Measurements from ENCODE around the gene PKNOX2. TPM values are rescaled to one million over a fixed set of nuclear protein-coding genes. Genes with fewer than 3 reads are reported as not detected.

The PKNOX2 gene
- total RNA-seq, 2 experiments from 2014 or later, result not detected

DNA sequence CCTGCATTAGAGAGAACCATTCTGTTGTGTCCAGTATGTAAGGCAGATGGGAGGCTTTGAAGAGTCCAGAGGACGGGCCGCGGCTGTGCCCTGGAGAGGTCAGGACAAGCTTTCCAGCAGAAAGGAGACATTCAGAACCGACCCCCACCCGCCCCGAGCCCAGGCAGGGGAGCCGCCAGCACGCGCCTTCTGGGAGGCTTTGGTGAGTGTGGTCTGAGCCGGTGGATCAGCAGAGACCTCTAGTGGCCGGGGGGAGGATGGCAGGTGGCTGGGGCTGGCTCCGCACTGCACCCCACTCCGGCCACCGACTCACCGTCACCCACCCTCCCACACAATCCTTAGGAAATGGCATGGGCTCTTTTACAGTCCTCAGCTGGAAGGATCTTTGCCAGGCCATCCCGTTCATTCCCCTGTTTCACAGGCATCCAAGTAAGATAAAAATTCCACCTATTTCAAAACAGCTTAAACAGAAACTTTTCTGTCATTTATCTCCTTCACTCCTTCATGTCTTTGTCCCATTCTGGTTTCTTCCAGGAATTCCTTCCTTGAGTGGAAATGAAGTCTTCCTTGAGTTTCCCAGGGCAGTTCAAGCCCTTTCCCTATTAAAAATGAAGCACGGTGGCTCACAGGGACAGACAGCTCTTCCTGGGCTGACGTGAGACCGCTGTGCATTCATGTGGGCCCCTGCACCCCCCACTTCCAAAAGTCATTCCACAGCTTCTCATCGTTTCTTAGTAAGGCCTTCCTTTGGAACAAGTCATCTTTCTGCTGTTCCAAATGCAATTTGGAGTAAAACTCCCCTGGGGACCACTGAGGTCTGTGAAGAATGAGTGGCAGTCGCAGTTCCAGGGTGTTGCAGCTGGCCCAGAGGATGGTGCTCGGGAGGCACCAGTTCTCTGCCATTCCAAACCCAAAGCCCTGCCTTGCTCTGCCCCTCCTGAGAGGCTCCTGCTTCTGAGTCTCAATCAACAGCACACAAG lies 240.6 kb downstream of the PKNOX2 start:
- peaks cover 6% of the 10 kb centered on the region for H3K4me1 Mint-ChIP-seq (ENCODE audit: low read depth)
- ChIA-PET POLR2A (no interaction called here), CTCF (interaction anchor here (0.6 to 3.5 kb wide), 15 partner anchors 8 to 448 kb away, joined by 3 to 21 read pairs (median 5); no protein-coding TSS in a partner anchor)
- H3K27me3 Mint-ChIP-seq, result peaks cover 46% of the 10 kb centered on the region
- no peak overlapping the region for H3K27ac Mint-ChIP-seq
- no peaks in the 10 kb centered on the region for H3K36me3 Mint-ChIP-seq
- no peaks in the 10 kb centered on the region for H3K9me3 Mint-ChIP-seq
- intact Hi-C loops (cut with micrococcal nuclease), result loop anchor here (5.0 to 10.0 kb wide), 2 partner anchors 240 to 313 kb away; partner anchors contain the start of gene PKNOX2
- DNase-seq, result peak; percentile 79
- no peak overlapping the region for H3K4me3 Mint-ChIP-seq

DNA sequence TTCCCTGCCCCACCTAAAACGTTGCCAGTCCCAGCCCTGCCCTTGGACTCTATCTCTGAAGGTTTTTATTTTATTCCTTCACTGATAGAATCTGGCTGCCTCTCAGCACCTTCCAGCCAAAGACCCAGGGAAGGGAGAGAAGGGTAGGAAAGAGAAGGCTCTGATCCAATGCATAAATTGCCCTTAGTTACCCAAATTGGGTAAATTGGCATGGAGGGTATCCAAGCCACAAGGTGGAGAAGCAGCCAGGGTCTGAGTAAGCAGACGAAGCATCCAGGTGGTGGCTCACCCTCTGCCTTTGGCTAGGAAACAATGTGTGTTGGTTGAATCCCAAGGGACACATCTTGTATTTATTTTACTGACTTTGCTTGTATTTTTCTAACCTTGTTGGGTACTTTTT lies 242.5 kb downstream of the PKNOX2 start:
- ChIA-PET CTCF (interaction anchor here (0.6 kb wide), 1 partner anchor 176 kb away, joined by 3 read pairs; no protein-coding TSS in a partner anchor), POLR2A (no interaction called here)
- Mint-ChIP-seq H3K4me1 (ENCODE audit: low read depth) (peaks cover 6% of the 10 kb centered on the region), H3K4me3 (no peak overlapping the region), H3K27me3 (peaks cover 38% of the 10 kb centered on the region), H3K36me3 (no peaks in the 10 kb centered on the region), H3K27ac (no peak overlapping the region), H3K9me3 (no peaks in the 10 kb centered on the region)
- intact Hi-C loops (cut with micrococcal nuclease), result loop anchor here (5.0 to 10.0 kb wide), 2 partner anchors 242 to 315 kb away; partner anchors contain the start of gene PKNOX2
- DNase-seq, result no peak

DNA sequence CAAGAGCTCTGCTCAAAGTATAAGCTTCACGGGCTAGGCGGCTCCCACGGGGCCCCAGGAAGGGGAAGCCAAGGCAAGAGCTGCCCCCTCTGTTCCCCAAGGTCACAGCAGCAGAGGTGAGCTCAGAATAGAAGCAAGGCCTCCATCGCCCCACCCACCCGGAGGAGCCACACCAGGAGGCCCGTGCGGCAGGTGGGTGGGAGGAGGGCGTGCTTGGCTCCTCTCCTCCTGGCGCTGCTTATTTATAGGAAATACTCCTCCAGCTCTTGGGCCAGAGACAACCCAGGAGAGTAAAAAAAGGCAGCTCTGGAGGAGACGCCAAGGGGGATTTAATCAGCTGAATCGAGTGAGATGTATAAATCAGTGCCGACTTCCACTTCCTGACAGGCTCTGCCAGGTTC lies 243.8 kb downstream of the PKNOX2 start:
- Mint-ChIP-seq H3K36me3 (no peaks in the 10 kb centered on the region), H3K9me3 (no peaks in the 10 kb centered on the region), H3K4me1 (ENCODE audit: low read depth) (peaks cover 6% of the 10 kb centered on the region), H3K4me3 (no peak overlapping the region), H3K27ac (no peak overlapping the region), H3K27me3 (peaks cover 35% of the 10 kb centered on the region)
- no peak for DNase-seq
- POLR2A ChIA-PET, result no interaction called here
- CTCF ChIA-PET, result no interaction called here
- intact Hi-C loops (cut with micrococcal nuclease), result loop anchor here (5.0 to 10.0 kb wide), 2 partner anchors 244 to 316 kb away; partner anchors contain the start of gene PKNOX2

DNA sequence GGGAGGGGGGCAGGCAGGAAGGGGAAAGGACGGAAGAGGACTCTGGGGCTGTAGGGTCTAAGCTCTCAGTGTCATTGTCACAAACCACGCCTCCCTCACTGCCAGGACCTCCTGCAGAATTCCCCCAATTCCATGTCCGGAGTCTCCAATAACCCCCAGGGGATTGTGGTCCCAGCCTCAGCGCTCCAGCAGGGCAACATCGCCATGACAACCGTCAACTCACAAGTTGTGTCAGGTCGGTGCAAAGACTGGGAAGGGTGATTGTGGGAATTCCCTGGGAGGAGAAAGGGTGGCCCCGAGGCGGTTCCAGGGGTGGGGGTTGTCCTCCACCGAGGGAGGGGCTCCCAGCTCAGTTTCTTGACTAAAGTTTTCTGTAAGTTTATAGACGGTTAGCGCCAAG lies 245.5 kb downstream of the PKNOX2 start:
- POLR2A ChIA-PET, result no interaction called here
- H3K9me3 Mint-ChIP-seq, result no peaks in the 10 kb centered on the region
- H3K4me1 Mint-ChIP-seq (ENCODE audit: low read depth), result peaks cover 2% of the 10 kb centered on the region
- H3K36me3 Mint-ChIP-seq, result no peaks in the 10 kb centered on the region
- no peak for DNase-seq
- intact Hi-C loops (cut with micrococcal nuclease), result no loop called here
- H3K4me3 Mint-ChIP-seq, result no peak overlapping the region
- CTCF ChIA-PET, result no interaction called here
- H3K27ac Mint-ChIP-seq, result no peak overlapping the region
- peaks cover 27% of the 10 kb centered on the region for H3K27me3 Mint-ChIP-seq

DNA sequence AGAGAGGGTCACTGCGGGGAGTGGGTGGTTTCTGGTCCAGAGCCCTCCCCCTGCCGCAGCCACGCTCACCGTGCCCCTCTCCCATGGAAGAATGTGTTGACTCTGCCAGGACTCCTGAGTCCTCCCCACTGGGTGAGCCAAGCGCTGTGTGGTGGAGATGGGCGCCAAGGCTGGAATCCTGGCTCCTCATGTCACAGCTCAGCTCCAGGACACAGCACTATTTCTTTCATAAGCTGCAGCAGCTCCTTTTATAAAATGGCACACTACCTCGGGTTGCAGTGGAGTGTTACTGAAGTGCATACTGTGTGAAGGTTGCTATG lies 247.6 kb downstream of the PKNOX2 start:
- intact Hi-C loops (cut with micrococcal nuclease), result no loop called here
- ChIA-PET CTCF (no interaction called here), POLR2A (no interaction called here)
- H3K27me3 Mint-ChIP-seq, result peaks cover 14% of the 10 kb centered on the region
- no peaks in the 10 kb centered on the region for H3K9me3 Mint-ChIP-seq
- no peak for DNase-seq
- H3K36me3 Mint-ChIP-seq, result no peaks in the 10 kb centered on the region
- H3K27ac Mint-ChIP-seq, result no peak overlapping the region
- H3K4me3 Mint-ChIP-seq, result no peak overlapping the region
- no peaks in the 10 kb centered on the region for H3K4me1 Mint-ChIP-seq (ENCODE audit: low read depth)

DNA sequence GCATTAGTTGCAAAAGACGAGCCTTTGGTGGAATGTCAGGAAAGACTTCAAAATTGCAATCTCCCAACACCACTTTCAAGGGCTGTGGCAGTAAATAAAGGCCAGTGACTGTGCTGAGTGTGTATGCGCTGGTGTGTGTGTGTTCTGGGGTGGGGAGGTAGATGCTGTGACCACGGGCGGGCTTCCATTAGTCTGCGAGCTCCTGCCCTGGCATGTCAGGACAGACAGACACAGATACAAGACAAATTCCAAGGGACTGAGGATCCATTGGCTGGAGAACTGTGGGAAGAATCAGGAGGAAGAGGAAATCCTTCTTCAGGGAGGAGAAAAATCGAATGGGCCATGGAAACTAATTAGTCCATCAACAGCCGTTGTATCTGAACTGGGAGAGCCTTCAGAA lies 248.0 kb downstream of the PKNOX2 start:
- DNase-seq, result no peak
- no peaks in the 10 kb centered on the region for H3K4me1 Mint-ChIP-seq (ENCODE audit: low read depth)
- H3K36me3 Mint-ChIP-seq, result no peaks in the 10 kb centered on the region
- CTCF ChIA-PET, result no interaction called here
- no peaks in the 10 kb centered on the region for H3K9me3 Mint-ChIP-seq
- no peak overlapping the region for H3K4me3 Mint-ChIP-seq
- POLR2A ChIA-PET, result no interaction called here
- H3K27ac Mint-ChIP-seq, result no peak overlapping the region
- peaks cover 14% of the 10 kb centered on the region for H3K27me3 Mint-ChIP-seq
- intact Hi-C loops (cut with micrococcal nuclease), result no loop called here

DNA sequence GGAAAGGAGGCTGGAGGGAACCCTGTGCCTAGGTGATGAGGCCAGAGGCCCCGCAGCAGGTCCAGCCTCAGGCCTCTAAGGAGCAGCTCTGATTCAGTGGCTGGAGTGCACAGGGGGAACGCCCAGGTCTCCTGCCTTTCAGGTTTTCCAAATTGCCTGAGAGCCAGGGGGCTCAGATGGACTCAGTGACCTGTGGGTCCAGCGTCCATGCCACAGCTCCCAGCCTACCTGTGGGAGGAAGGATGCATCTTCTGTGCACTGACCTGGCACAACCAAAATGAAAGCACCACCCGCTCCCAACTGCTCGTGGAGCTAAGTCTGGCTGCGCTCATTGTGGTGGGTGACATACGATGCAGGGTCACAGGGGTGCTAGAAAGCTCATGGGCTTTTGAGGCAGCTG lies 248.7 kb downstream of the PKNOX2 start:
- ChIA-PET CTCF (interaction anchor here (2.9 kb wide), 1 partner anchor 8 kb away, joined by 10 read pairs; no protein-coding TSS in a partner anchor), POLR2A (no interaction called here)
- no peak overlapping the region for H3K27ac Mint-ChIP-seq

DNA sequence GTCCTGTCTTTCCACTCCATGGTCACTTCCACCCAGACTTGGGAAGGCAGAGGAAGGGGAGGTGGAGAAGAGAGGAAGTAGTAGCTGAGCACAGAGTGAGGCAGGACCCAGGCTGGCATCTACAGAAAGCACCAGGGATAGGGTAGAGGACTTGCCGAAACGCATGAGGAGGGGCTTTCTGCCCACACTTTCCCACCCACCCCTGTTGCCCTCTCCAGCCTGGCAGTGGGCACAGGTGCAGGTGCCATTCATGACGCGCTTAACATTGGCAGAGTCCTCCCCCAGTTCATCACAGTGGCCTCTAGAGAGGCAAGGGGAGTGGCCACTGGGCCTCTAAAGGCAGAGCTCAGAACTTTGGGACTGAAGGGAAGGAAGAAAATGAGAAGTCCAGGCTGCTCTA lies 249.6 kb downstream of the PKNOX2 start:
- H3K4me3 Mint-ChIP-seq, result no peak overlapping the region
- no peaks in the 10 kb centered on the region for H3K4me1 Mint-ChIP-seq (ENCODE audit: low read depth)
- H3K27me3 Mint-ChIP-seq, result peaks cover 9% of the 10 kb centered on the region
- intact Hi-C loops (cut with micrococcal nuclease), result no loop called here
- no peak for DNase-seq
- ChIA-PET CTCF (interaction anchor here (0.6 to 2.9 kb wide), 5 partner anchors 8 to 1480 kb away, joined by 3 to 10 read pairs (median 3); no protein-coding TSS in a partner anchor), POLR2A (no interaction called here)
- no peak overlapping the region for H3K27ac Mint-ChIP-seq
- H3K9me3 Mint-ChIP-seq, result no peaks in the 10 kb centered on the region
- no peaks in the 10 kb centered on the region for H3K36me3 Mint-ChIP-seq

More for the DNA sequence above, 248.7 kb downstream of the PKNOX2 start:
- Mint-ChIP-seq H3K4me1 (ENCODE audit: low read depth) (no peaks in the 10 kb centered on the region), H3K36me3 (no peaks in the 10 kb centered on the region), H3K4me3 (no peak overlapping the region), H3K27me3 (peaks cover 11% of the 10 kb centered on the region), H3K9me3 (no peaks in the 10 kb centered on the region)
- intact Hi-C loops (cut with micrococcal nuclease), result no loop called here
- no peak for DNase-seq

DNA sequence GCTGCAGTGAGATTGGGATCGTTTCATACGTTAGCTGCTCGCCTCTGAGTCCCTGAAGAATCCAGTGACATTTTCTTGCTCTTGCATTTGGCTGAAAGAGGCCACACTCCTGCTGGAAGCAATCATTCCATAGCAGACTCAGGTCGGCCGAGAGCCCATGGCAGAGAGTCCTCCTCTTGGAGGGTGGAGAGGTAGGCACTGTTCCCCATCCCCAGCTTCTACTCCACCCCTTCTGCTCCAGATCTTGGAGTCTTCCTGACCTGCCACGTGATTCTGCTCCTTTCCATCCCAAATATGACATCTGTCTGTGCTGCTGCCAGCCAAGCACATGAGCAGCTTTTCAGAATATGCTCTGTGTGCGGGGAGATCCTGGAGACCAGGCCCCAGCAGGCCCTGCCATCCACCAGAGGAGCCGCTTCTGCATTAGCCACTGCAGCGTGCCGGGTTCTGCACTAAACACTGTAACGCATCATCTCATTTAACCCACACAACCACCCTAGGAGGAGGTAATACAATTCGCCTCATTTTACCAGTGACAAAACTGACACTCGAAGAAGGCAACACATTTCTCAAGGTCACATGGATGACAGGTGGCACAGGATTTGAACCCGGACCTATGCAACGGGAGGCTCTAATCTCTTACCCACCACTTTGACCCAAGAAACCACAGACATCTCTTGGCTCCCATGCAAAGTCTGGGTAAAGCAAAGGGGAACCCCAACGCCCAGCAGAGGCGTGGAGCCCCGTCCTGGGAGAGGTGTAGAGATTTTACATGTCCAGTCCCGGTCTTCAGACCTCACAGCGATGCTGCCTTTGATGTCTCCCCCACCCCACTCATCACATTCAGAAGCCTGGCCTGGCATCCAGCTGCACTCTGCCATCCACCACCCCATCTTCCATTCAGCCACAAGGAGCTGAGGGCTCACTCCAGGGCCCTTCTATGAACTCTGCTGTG lies 252.7 kb downstream of the PKNOX2 start:
- CTCF ChIA-PET, result no interaction called here
- intact Hi-C loops (cut with micrococcal nuclease), result no loop called here
- POLR2A ChIA-PET, result no interaction called here
- no peaks in the 10 kb centered on the region for H3K9me3 Mint-ChIP-seq
- no peaks in the 10 kb centered on the region for H3K4me1 Mint-ChIP-seq (ENCODE audit: low read depth)
- no peak overlapping the region for H3K27ac Mint-ChIP-seq
- H3K4me3 Mint-ChIP-seq, result no peak overlapping the region
- DNase-seq, result no peak
- H3K27me3 Mint-ChIP-seq, result peaks cover 6% of the 10 kb centered on the region
- H3K36me3 Mint-ChIP-seq, result no peaks in the 10 kb centered on the region

DNA sequence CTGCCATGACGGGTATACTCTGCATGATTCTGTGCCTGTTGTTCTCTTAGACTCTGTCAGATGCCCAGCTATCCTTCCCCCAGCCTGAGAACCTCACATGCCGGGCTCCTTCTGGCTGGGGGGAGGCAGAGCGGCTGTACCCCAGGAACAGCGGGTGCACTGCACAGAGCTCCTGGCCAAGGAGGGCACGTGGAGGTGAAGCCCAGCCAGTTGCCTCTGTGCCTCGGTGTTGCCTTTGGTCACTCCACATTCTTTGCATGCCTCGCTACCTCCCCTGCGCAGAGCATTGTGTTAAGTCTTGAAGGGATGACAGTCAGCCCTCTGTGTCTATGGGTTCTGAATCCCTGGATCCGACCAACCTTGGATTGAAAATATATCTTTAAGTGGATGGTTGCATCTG lies 253.8 kb downstream of the PKNOX2 start:
- Mint-ChIP-seq H3K4me1 (ENCODE audit: low read depth) (no peaks in the 10 kb centered on the region), H3K9me3 (no peaks in the 10 kb centered on the region), H3K27ac (no peak overlapping the region), H3K36me3 (no peaks in the 10 kb centered on the region), H3K27me3 (peaks cover 3% of the 10 kb centered on the region), H3K4me3 (no peak overlapping the region)
- intact Hi-C loops (cut with micrococcal nuclease), result no loop called here
- ChIA-PET POLR2A (no interaction called here), CTCF (interaction anchor here (1.8 kb wide), 1 partner anchor 15 kb away, joined by 5 read pairs; no protein-coding TSS in a partner anchor)
- DNase-seq, result no peak

DNA sequence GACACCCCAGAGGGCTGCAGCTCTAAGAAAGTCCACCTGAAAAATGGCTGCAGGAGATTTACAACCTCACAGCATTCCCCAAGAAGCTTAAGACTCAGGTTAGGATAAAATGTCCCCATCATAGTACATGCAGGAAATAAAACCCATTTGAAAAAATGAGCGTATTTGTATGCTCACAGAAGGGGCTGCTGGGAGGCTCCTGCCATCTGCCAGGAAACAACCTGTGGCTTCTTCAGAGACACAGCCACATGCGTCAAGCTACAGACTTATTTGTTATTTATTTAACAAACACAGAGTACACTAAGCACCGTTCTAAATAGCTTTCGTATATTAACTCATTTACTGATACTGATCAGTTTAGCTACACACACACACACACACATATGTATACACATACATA lies 258.1 kb downstream of the PKNOX2 start:
- no peak for DNase-seq
- no peaks in the 10 kb centered on the region for H3K36me3 Mint-ChIP-seq
- H3K27ac Mint-ChIP-seq, result no peak overlapping the region
- ChIA-PET CTCF (no interaction called here), POLR2A (no interaction called here)
- H3K4me3 Mint-ChIP-seq, result no peak overlapping the region
- H3K27me3 Mint-ChIP-seq, result peaks cover 5% of the 10 kb centered on the region
- no peaks in the 10 kb centered on the region for H3K4me1 Mint-ChIP-seq (ENCODE audit: low read depth)
- no peaks in the 10 kb centered on the region for H3K9me3 Mint-ChIP-seq
- intact Hi-C loops (cut with micrococcal nuclease), result no loop called here

DNA sequence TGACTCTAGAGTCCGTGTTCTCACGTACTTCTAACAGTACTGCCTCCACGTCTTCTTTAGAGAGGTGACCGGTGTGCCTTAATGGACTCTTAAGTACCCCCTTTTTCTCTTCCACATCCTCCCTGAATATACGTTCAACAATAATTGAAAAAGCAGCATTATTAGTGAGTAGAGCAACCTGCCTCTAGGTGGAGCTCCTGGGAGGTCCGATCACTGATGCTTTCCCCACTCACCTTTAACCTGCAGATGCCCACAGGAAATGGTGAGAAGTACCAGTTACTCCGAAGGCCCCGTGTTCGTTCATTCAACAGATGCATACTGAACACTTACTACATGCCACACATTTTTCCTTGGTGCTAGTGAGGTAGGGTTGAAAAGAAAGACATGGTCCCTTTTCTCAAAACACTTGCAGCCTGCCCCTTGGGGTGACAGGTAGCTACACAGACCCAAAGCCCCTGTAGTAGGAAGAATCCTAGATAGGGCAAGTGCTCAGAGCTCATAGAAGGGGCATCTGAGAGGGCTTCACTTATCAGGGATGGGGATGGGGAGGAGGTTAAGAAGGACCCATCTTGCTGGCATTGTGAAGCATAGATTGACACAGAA lies 258.8 kb downstream of the PKNOX2 start:
- Mint-ChIP-seq H3K36me3 (no peaks in the 10 kb centered on the region), H3K27me3 (peaks cover 9% of the 10 kb centered on the region), H3K27ac (no peak overlapping the region), H3K9me3 (no peaks in the 10 kb centered on the region), H3K4me3 (no peak overlapping the region), H3K4me1 (ENCODE audit: low read depth) (no peaks in the 10 kb centered on the region)
- no peak for DNase-seq
- POLR2A ChIA-PET, result no interaction called here
- CTCF ChIA-PET, result interaction anchor here (0.8 to 1.0 kb wide), 4 partner anchors 28 to 500 kb away, joined by 3 to 4 read pairs (median 3); no protein-coding TSS in a partner anchor
- intact Hi-C loops (cut with micrococcal nuclease), result no loop called here

All from activated CD4-positive, alpha-beta memory T cell treated with anti-CD3 and anti-CD28 coated beads for 36 hours (primary cell).